GM23338 (cell line): ENCODE measurements around the gene LBHD1. TPM values are rescaled to one million over a fixed set of nuclear protein-coding genes. Genes with fewer than 3 reads are reported as not detected.

Source experiments
- ATAC-seq: fragments of 200-7000 bp; cut with Tn5 transposase; 3 replicates; pipeline ENCODE4 v1.9.1; 2020
- DNase-seq: peaks from one replicate; pipeline ENCODE4 v3.0.0-alpha.2; 2015; ENCODE audit warnings: low spot score
- H2AFZ ChIP-seq: fragments of 200-600 bp; sonication (generic); 2 replicates; pipeline ENCODE4 v1.8.0; 2016; ENCODE audit warnings: antibody characterized with exemption, mild to moderate bottlenecking, moderate library complexity
- H3F3A ChIP-seq: fragments of 200-600 bp; sonication (generic); replicated peaks from 2 replicates; pipeline ENCODE4 v1.8.0; 2017; ENCODE audit warnings: antibody characterized with exemption, mixed run types, low read depth
- H3K27ac ChIP-seq: fragments of 200-600 bp; sonication (generic); 2 replicates; pipeline ENCODE4 v1.6.1; 2016; ENCODE audit warnings: low read depth
- H3K27me3 ChIP-seq: fragments of 200-600 bp; sonication (generic); 2 replicates; pipeline ENCODE4 v1.8.0; 2016; ENCODE audit warnings: mild to moderate bottlenecking, mixed run types, moderate library complexity; ENCODE audit not compliant: insufficient read depth
- H3K36me3 ChIP-seq: fragments of 200-600 bp; sonication (generic); 2 replicates; pipeline ENCODE4 v1.8.0; 2016; ENCODE audit warnings: mild to moderate bottlenecking; ENCODE audit not compliant: insufficient read depth
- H3K4me1 ChIP-seq: fragments of 200-600 bp; sonication (generic); 2 replicates; pipeline ENCODE4 v1.8.0; 2016; ENCODE audit warnings: mild to moderate bottlenecking, moderate library complexity; ENCODE audit not compliant: insufficient read depth
- H3K4me2 ChIP-seq: fragments of 200-600 bp; sonication (generic); 2 replicates; pipeline ENCODE4 v1.7.1; 2017; ENCODE audit warnings: mixed run types
- H3K4me3 ChIP-seq: fragments of 200-600 bp; sonication (generic); 2 replicates; pipeline ENCODE4 v1.6.1; 2016; ENCODE audit warnings: mixed run types
- H3K79me2 ChIP-seq: fragments of 200-600 bp; sonication (generic); replicated peaks from 2 replicates; pipeline ENCODE4 v1.8.0; 2017; ENCODE audit warnings: mild to moderate bottlenecking; ENCODE audit not compliant: insufficient read depth
- H3K9me2 ChIP-seq: fragments of 200-600 bp; sonication (generic); 2 replicates; pipeline ENCODE4 v1.8.0; 2017; ENCODE audit not compliant: insufficient read depth
- H4K20me1 ChIP-seq: fragments of 200-600 bp; sonication (generic); replicated peaks from 2 replicates; pipeline ENCODE4 v1.8.0; 2017; ENCODE audit warnings: mild to moderate bottlenecking; ENCODE audit not compliant: insufficient read depth
- H3K27ac Mint-ChIP-seq: 2 replicates; pipeline ENCODE4 v1.8.0; 2020; ENCODE audit warnings: inconsistent platforms, mild to moderate bottlenecking, moderate library complexity, mixed read lengths
- H3K27me3 Mint-ChIP-seq: 3 replicates; pipeline ENCODE4 v1.8.0; 2022; ENCODE audit warnings: low read depth, mild to moderate bottlenecking, moderate library complexity, mixed read lengths, inconsistent platforms; ENCODE audit not compliant: insufficient read depth, poor library complexity
- H3K36me3 Mint-ChIP-seq: 3 replicates; pipeline ENCODE4 v1.8.0; 2021; ENCODE audit warnings: low read depth, mild to moderate bottlenecking, inconsistent platforms, moderate library complexity, mixed read lengths
- H3K4me1 Mint-ChIP-seq: 3 replicates; pipeline ENCODE4 v1.8.0; 2020; ENCODE audit warnings: mild to moderate bottlenecking, inconsistent platforms, mixed read lengths
- H3K4me3 Mint-ChIP-seq: 3 replicates; pipeline ENCODE4 v1.8.0; 2021; ENCODE audit warnings: moderate library complexity, mild to moderate bottlenecking, inconsistent platforms, mixed read lengths
- H3K9me3 Mint-ChIP-seq: 3 replicates; pipeline ENCODE4 v1.8.0; 2020; ENCODE audit warnings: moderate library complexity, mild to moderate bottlenecking, inconsistent platforms, mixed read lengths
- CREB1 ChIP-seq: fragments of 250-450 bp; sonication (Bioruptor Pico); IDR thresholded peaks from 2 replicates; pipeline ENCODE4 v1.5.0; 2020; ENCODE audit warnings: low read depth, mild to moderate bottlenecking, moderate library complexity
- JUNB ChIP-seq: IDR thresholded peaks from one replicate; pipeline ENCODE4 v1.6.1; 2016; ENCODE audit warnings: antibody characterized with exemption; ENCODE audit not compliant: unreplicated experiment
- POLR2AphosphoS5 ChIP-seq: IDR thresholded peaks from 2 replicates; pipeline ENCODE4 v1.6.1; 2016; ENCODE audit warnings: antibody characterized with exemption, low read depth
- ZNF114 ChIP-seq: fragments of 250-450 bp; sonication (Bioruptor Pico); IDR thresholded peaks from 2 replicates; pipeline ENCODE4 v1.5.0; 2020; ENCODE audit warnings: mild to moderate bottlenecking, moderate library complexity
- ZNF462 ChIP-seq: fragments of 250-450 bp; sonication (Bioruptor Pico); IDR thresholded peaks from 2 replicates; pipeline ENCODE4 v1.5.0; 2020; ENCODE audit warnings: mild to moderate bottlenecking, moderate library complexity
- polyA plus RNA-seq: library from polyadenylated mRNA; unstranded; fragments of >200 nt; fragmentation: Nextera tagmentation; extraction: Ambion mirVana; gene quantifications from 2 replicates; pipeline ENCODE4 v1.2.1, GENCODE V29; 2016
- total RNA-seq: library from RNA; depleted of rRNA; stranded (reverse); fragments of >200 nt; shearing (Covaris generic); gene quantifications from 2 replicates; pipeline ENCODE4 v1.2.3, GENCODE V29; 2014
- TF ChIP-seq, protein P1 (sequence below): IDR thresholded peaks from 2 replicates; pipeline ENCODE4 v1.6.1; 2016; ENCODE audit warnings: antibody characterized with exemption

LBHD1 gene
- total and polyA plus RNA-seq, 2 experiments from 2014 or later, result 2.8 to 2.9 TPM

DNA sequence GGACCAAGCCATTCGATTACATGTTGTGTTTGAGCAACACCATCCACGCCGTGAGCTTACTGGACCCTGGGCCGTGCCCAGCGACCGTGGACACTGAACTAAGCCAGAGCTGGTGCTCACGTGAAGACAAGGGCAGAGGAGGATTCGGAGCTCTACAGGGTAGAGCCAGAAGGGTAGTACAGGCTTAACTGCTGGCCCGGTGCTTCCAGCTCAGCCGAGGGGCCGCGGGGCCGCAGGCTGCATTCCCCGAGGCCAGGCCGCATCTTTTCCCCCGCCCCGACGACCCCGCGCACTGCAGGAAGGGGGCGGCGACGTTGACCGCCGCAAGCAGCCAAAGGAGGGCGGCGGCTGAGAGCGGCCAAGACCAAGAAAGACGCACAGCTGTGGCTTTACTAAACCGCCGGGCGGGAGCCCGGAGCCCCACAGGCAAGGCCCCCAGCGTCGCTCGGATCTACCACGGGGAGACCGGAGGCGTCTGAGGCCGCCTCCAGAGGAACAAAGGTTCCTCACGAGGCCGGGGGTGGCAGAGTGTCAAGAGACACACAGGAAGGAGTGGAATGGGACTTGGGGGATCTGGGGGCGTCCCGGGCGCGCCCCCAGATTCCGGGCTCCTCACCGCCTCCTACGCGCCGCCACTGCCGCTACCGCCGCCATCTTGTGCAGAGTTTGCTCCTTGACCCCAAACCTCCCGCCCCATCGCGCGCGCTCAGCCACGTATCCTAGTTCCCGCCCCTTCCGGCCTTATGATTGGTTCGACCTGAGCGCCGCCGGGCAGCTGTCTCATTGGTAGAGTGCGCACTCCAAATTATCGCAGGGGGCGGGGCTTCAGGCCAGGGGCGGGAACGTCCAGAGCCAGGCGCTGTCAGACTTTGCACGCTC, 25.9 kb downstream of the LBHD1 start, which contains the start of gene GANAB (continued):
- TF ChIP-seq, protein P1, sequence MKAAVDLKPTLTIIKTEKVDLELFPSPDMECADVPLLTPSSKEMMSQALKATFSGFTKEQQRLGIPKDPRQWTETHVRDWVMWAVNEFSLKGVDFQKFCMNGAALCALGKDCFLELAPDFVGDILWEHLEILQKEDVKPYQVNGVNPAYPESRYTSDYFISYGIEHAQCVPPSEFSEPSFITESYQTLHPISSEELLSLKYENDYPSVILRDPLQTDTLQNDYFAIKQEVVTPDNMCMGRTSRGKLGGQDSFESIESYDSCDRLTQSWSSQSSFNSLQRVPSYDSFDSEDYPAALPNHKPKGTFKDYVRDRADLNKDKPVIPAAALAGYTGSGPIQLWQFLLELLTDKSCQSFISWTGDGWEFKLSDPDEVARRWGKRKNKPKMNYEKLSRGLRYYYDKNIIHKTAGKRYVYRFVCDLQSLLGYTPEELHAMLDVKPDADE, result no peak
- TF ChIP-seq JUNB (no peak), CREB1 (CRISPR knock-in tag) (peak; percentile 83), POLR2AphosphoS5 (peak; percentile 90)

DNA sequence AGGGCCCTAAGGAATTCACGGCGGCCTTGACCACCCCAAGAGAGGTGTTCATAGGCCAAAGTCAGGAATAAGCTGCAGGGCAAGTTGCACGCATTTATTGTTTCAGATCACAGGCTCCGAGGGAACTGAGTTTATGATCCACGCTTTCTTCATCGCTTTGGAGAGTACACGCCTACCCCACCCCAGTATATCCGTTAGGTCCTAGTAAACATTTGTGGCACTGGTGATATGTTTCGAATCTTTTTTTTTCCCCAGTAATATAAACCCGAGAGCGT, 26.5 kb downstream of the LBHD1 start:
- H3K27ac ChIP-seq, result peak overlapping the region; percentile 96
- H3K79me2 ChIP-seq, result peaks cover 46% of the 10 kb centered on the region
- no peaks in the 10 kb centered on the region for H3K27me3 ChIP-seq
- Mint-ChIP-seq H3K4me3 (peak overlapping the region; percentile 99), H3K4me1 (peaks cover 12% of the 10 kb centered on the region), H3K36me3 (peaks cover 39% of the 10 kb centered on the region), H3K27me3 (peaks cover 11% of the 10 kb centered on the region), H3K9me3 (peaks cover 2% of the 10 kb centered on the region; the same call in 1 of the 3 replicates), H3K27ac (peak overlapping the region; percentile 98)
- TF ChIP-seq POLR2AphosphoS5 (no peak), JUNB (no peak), ZNF114 (CRISPR knock-in tag) (no peak), ZNF462 (CRISPR knock-in tag) (no peak)
- TF ChIP-seq, protein P1, result no peak
- no peaks in the 10 kb centered on the region; the same call in 1 of the 2 replicates for H3K4me1 ChIP-seq
- H3K4me2 ChIP-seq, result peak overlapping the region; percentile 100
- peaks cover 10% of the 10 kb centered on the region; the same call in 1 of the 2 replicates for H3K36me3 ChIP-seq
- H3K4me3 ChIP-seq, result peak overlapping the region; percentile 100
- H3K9me2 ChIP-seq, result no peaks in the 10 kb centered on the region
- H4K20me1 ChIP-seq, result peaks cover 23% of the 10 kb centered on the region
- no peak for DNase-seq
- H3F3A ChIP-seq, result 0 out of 2 replicates have a peak, but pooled peaks cover 16% of the 10 kb centered on the region
- no peak for ATAC-seq
- no peak overlapping the region for H2AFZ ChIP-seq
